ENCODE results near the gene ZNF320. TPM values are rescaled to one million over a fixed set of nuclear protein-coding genes. Genes with fewer than 3 reads are reported as not detected.
"Not testable (repeated sequence)": the region's sequence is repeated elsewhere in the genome, so short reads cannot be mapped to it uniquely, and the experiment has no call there.

ZNF320 gene
- polyA plus RNA-seq (2013, experiment 1 of 2; ENCODE audit: insufficient read length), result 4.8 TPM
- 4.2 TPM for polyA plus RNA-seq (2013, experiment 2 of 2; ENCODE audit: insufficient read length)

DNA sequence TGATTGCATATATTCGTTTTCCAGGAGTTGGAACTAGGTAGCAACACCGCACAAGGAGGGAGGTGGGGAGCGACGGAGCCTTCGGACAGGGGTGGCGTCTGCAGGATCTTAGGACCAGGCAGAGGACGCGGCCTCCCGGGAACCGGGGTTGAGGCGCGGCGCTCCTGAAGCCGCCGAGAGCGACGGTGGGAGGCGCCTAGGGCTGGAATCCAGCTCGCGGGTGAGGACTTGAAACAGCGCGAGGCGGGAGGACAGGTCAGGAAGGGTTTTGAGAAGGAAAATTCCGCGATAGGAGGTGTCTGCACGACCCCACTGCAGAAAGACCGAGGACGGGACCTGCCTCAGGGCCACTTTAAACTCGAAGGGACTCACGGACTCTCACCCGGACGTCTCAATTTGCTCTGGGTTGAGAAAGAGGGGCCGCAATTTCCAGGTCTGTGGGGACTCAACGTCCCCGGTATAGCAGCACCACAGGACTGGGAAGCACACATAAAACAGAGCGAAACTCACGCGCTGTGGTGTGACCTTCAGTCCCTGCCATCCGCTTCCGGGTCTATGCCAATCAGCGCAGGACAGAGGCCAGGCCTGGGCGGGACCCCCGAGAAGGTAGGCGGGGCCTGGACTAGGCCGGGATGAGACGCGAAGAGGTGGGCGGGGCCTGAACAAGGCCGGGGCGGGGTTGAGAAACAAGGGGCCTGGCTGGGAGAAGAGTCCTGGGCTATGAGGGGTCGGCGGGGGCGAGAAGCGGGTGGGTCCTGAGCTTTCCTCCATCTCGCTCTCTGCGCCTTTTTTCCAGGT is at the start of gene ZNF320:
Gene ZNF320 (minus strand): TSS at position 498 of the 798 bp plus-strand sequence. CDS start 7,380 bp downstream, outside the sequence.
- peak; percentile 92 for DNase-seq

DNA sequence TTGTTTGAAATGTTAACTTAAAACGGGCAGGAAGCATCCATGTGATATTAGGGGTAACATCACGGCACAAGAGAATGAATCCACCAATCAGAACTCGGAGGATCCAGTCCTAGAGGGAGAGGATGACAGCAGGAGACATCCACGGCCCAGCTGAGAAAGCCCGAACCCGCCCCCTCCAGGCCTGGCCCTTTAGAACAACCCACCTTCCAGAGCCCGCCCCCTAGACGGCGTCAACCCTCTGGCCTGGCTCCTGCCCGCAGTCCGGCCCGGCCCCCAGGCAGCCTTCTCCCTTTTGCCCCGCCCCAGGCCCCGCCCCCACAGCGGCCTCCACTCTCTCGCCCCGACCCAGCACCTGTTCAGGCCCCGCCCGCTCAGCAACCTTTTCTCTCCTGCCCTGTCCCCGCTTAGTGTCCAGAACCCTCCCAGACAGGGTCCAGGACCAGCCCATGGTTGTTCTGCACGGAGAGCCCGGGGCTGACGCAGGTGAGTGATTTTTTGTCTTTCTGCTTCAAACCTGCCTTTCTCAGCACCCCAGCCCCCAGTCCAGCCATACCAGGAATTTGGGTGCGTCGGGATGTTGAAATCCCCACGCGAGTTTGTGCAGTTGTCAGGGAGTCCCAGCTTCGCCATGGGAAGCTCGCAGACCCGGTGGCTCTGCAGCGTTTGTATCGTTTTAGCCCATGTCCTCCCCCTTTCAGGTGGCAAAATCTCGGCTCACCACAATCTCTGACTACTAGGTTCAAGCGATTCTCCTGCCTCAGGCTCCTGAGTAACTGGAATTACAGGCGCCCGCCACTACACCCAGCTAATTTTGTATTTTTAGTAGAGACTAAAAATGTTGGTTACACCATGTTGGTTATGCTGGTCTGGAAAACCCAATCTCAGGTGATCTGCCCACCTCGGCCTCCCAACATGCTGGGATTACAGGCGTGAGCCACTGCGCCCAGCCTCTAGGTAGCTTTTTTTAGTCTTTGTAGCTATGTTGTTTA is 49.2 kb upstream of the ZNF320 start:
- DNase-seq, result no peak

DNA sequence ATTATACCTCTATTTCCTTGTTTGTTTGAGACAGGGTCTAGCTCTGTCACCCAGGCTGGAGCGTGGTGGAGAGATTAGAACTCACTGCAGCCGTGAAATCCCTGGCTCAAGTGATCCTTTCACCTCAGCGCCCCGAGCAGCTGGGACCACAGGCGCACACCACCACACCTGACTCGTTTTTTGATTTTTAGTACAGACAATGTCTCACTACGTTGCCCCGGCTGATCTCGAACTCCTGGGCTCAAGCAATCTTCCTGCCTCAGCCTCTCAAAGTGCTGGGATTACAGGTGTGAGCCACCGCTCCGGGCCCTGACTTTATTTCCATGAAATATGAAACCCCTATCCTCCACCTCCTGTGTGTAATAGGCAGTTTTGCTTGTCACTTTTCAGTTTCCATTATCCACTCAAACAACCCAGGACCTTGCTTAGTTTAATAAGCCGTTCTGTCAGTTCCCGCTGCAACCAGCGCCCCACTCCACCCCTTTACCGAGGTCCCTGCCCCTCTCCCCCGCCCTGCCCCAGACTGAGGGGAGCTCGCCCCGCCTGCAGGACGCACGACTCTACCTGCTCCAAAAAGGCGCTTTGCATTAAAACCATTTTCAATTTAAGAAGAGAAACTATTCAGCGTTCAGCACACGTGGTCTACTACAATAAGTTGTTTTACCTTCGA is 48.4 kb upstream of the ZNF320 start:
- no peak for DNase-seq

DNA sequence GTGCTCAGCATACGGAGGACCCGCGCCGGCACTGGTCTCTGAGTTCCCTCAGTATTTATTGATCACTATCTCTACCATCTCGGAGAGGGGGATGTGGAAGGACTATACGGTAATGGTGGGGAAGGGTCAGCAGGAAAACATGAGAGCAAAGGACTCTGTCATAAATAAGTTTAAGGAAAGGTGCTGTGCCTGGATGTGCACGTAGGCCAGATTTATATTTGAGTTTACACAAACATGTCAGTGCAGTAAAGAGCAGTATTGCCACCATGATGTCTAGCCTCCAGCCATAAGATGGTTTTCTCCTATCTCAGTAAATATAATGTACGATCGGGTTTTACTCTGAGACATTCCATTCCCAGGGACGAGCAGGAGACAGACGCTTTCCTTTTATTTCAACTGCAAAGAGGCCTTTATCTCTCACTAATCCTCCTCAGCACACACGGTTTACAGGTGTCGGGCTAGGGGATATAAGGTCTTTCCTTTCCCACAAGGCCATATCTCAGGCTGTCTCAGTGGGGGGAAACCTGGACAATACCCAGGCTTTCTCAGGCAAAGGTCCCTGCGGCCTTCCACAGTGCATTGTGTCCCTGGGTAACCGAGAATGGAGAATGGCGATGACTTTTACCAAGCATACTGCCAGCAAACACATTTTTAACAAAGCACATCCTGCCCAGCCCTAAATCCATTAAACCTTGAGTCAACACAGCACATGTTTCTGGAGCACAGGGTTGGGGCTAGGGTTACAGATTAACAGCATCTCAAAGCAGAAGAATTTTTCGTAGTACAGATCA is 47.5 kb upstream of the ZNF320 start:
- not testable (repeated sequence) for DNase-seq

DNA sequence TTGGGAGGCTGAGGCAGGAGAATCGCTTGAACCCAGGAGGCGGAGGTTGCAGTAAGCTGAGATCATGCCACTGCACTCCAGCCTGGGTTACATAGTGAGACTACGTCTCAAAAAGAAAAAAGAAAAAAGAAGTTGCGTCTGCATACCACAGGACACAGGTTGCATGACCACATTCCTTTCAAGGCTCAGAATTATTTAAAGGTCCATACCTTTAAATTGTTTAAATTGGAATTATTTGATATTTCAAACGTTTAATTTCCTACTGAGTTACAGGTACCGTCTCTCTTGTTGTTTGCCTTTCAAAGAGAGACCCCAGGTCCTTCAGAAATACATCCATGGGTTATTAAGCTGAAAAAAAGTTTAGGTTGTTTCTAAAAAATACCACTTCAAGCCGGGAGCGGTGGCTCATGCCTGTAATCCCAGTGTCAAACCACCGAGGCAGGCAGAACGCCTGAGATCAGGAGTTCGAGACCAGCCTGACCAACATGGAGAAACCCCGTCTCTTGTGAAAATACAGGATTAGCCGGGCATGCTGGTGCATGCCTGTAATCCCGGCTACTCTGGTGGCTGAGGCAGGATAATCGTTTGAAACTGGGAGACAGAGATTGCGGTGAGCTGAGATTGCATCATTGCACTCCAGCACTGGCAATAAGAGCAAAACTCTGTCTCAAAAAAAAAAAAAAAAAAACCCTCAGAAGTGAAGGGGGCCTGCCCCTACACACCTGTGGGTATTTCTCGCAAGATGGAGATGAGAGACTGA is 46.6 kb upstream of the ZNF320 start:
- DNase-seq, result no peak

DNA sequence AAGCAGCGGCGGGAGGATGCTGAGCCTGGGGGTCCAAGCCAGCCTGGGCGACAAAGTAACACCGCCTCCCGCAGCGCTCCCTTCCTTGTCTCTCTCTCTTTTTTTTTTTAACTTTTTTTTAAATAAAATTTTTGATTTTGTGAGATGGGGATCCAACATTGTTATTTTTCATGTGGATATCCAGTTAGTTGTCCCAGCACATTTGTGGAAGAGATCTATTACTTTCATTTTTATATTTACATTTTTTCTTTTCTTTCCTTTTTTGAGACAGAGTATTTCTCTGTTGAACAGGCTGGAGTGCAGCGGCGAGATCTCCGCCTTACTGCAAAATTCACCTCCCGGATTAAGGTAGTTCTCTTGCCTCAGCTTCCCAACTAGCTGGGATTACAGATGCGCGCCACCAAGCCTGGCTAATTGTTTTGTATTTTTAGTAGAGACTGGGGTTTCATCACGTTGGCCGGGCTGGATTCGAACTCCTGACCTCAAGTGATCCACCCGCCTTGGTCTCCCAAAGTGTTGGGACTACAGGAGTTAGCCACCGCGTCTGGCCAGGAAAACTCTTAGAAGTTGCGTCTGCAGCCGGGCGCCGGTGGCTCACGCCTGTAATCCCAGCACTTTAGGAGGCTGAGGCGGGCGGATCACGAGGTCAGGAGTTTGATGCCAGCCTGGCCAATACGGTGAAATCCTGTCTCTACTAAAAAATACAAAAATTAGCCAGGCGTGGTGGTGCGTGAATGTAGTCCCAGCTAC is 45.9 kb upstream of the ZNF320 start:
- no peak for DNase-seq

DNA sequence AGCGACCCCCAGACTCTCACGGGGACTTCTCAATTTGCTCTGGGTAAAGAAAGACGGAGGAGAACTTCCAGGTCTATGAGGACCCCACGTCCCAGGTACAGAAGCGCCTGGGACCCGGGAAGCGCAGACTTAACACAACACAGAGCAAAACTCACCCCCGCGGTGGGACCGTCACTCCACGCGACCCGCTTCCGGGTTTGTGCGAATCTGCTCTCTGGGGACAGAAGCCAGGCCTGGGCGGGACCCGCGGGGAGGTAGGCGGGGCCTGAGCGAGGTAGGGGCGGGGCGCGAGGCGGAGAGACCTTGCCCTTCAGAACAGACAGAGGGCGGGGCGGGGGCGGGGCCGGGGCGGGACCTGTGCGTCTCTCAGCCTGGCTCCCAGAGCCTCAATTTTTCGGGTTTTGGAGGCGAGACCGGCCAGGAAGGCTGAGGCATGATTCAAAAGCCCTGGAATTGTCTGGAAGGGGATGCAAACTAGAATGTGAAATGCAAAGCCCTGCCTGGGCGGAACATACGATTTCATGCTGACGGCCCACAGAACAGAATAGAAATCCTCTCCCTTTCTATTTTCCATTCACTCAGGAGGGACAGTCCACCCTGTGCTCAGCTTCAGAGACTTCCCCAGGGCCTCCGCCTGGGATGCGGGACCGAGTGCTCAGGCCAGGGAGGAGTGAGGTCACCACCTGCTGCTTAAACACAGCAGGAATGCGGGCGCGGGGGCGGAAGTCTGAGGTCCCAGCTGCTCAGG is 45.1 kb upstream of the ZNF320 start:
- DNase-seq, result peak; percentile 81

DNA sequence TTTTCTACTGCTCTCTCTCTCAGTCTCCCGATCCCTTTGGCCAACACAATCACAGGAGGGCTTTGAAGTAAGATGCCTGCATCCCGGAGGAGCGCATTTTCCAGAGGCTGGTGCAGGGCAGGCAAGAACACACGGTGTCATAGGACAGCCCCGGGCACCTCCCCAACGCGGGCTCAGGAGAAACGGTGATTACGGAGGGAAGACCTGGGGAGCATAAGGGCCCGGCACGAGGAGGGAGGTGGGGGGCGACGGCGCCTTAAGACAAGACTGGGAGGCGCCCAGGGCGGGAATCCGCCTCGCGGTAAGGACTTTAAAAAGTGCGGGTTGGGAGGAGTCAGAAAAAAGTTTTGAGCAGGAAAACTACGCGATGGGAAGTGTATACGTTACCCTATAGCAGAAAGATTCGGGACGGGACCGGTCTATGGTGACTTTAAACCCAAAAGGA is 44.5 kb upstream of the ZNF320 start:
- DNase-seq, result peak; percentile 22

DNA sequence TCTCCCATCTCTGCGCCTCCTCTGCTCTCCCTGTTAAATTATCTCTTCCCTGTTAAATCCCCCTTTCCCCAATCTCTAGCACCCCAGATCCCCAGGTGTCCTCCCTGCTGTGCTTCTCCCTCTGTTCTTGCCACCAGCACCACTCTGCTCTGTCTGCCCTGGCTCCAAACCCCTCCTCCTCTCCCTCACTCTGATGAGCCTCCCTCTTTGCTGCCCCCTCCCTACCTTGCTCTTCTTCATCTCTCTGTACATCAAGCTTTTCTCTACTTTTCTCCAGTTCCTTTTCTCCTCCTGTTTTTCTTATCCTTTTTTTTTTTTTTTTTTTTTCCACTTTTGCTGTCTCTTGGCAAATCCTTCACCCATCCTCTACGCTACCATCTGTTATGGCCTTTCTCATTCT is 44.1 kb upstream of the ZNF320 start:
- DNase-seq, result not testable (repeated sequence)

DNA sequence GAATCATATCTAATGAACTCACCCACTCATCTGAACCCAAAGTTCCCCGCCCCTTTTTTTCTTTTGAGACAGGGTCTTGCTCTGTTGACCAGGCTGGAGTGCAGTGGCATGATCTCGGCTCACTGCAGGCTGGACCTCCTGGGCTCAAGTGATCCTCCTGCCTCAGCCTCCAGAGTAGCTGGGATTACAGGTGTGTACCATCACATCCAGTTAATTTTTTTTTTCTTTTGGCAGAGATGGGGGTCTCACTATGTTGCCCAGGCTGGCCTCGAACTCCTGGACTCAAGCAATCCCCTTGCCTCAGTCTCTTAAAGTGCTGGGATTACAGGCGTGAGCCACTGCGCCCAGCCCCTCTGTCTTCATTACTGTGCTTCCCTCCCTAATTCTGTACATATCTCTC is 43.5 kb upstream of the ZNF320 start:
- DNase-seq, result not testable (repeated sequence)

DNA sequence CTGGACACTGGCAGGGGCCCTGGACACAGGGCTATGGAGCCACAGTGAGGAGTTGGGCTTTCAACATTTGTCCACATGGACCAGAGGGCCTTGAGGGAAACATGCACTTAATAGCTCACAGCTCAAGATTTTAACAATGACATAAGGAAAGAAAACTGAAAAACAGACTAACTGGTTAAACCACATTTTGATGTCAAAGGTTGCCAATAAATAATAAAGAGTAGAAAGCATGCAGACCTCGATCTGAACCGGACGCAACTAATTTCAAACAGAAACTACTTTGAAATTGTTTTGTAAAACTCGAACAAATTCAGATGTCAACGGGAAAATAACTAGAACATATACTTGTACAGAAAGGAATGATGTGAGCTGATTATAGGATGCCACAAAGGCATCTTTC is 41.3 kb upstream of the ZNF320 start:
- no peak for DNase-seq

DNA sequence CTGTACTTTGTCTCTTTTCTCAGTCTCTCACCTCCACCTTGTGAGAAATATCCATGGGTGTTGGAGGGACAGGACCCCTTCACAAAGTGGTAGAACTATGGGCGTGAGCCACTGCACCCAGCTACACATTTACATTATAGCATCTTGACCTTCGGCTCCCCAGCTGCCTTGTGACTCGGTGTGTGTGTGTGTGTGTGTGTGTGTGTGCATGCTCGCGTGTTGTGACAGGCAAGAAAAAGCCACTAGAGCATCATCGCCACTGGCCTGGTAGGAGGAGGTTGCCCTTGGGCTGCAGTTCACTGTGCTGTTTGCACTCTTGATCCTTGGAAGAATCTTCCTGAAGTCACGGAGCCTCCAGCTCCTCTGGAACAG is 39.5 kb upstream of the ZNF320 start:
- DNase-seq, result no peak

DNA sequence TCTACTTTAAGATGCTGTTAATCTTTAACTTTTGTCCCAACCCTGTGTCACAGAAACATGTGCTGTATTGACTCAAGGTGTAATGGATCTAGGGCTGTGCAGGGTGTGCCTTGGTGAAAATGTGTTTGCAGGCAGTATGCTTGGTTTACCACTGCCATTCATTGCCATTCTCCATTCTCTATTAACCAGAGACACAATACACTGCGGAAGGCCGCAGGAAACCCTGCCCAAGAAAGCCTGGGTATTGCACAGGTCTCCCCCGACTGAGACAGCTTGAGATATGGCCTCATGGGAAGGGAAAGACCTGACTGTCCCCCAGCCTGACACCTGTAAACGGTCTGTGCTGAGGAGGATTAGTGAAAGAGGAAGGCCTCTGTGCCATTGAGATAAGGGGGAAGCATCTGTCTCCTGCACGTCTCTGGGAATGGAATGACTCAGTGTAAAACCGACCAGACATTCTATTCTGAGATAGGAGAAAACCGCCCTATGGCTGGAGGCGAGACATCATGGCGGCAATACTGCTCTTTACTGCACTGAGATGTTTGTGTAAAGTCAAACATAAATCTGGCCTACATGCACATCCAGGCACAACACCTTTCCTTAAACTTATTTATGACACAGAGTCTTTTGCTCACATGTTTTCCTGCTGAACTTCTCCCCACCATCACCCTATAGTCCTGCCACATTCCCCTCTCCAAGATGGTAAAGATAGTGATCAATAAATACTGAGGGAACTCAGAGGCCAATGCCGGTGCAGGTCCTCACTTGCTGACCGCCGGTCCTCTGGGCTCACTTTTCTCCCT is 38.9 kb upstream of the ZNF320 start:
- DNase-seq, result no peak

DNA sequence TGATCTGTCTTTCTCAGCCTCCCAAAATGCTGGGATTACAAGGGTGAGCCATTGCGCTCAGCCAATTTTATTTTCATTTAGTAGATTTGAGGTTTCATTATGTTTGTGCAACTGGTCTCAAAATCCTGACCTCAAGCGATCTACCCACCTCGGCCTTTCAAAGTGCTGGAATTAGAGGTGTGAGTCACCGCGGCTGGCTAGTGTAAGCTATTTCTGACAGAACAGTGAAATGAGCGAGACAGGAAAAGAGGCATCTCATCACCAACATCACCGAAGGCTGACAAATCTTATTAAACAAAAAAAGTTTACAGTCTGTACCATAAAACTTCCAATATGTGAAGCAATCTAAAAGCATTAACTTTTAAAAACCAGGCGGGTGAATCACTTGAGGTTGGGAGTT is 38.0 kb upstream of the ZNF320 start:
- DNase-seq, result no peak

DNA sequence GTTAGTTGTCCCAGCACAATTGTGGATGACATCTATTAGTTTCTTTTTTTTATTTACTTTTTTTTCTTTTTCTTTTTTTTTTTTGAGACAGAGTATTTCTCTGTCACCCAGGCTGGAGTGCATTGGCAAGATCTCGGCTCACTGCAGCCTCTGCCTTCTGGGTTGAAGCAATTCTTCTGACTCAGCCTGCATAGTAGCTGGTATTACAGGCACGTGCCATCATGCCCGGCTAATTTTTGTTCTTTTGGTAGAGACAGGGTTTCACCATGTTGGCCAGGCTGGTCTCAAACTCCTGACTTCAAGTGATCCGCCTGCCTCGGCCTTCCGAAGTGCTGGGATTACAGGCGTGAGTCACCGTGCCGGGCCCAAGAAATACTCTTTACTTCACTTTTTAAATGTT is 27.2 kb upstream of the ZNF320 start:
- not testable (repeated sequence) for DNase-seq

DNA sequence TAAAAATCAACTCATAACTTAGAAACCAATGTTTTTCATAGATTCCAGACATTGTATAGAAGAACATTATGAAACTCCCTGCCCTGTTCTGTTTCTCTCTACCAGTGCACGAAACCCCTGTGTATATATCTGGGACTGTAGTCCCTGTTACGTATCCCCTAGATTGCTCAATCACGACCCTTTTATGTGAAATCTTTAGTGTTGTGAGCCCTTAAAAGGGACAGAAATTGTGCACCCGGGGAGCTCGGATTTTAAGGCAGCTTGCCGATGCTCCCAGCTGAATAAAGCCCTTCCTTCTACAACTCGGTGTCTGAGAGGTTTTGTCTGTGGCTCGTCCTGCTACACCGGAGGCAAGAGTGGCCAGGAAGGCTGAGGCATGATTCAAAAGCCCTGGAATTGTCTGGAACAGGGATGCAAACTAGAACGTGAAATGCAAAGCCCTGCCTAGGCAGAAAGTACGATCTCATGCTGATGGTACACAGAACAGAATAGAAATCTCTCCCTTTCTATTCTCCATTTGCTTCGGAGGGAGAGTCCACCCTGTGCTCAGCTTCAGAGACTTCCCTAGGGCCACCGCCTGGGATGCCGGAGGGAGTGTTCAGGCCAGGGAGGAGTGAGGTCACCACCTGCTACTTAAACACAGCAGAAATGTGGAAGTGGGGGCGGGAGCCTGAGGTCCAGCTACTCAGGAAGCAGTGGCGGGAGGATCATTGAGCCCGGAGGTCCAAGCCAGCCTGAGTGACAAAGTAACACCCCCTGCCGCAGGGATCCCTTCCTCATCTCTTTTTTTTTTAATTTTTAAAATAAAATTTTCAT is 26.6 kb upstream of the ZNF320 start:
- no peak for DNase-seq

Measured in fibroblast of skin of abdomen (primary cell).